Esophagus squamous epithelium (tissue), 4 donors: ENCODE measurements around the gene VMA21.

ENCODE experiments used
- CTCF ChIP-seq, 6 experiments: fragments of 450-650 bp in 4 of 6; fragments of 200-600 bp in 2 of 6; sonication (generic) in 2 of 6; IDR thresholded peaks; one replicate each; pipeline ENCODE4 v1.5.1; 2016 to 2019; ENCODE audit warnings: antibody characterized with exemption in 6 of 6, mild to moderate bottlenecking in 4 of 6, moderate library complexity in 4 of 6
- POLR2A ChIP-seq, 4 donors: fragments of 450-650 bp; IDR thresholded peaks; one replicate each; pipeline ENCODE4 v1.6.1; 2017; ENCODE audit warnings: antibody characterized with exemption in 4 of 4, mild to moderate bottlenecking in 4 of 4, moderate library complexity in 3 of 4

- TF ChIP-seq CTCF (IDR thresholded peaks at IDR 0.05), result peak in 1 of 6 experiments; percentile 25
- TF ChIP-seq POLR2A (IDR thresholded peaks at IDR 0.05), result peak in 3 of 4 donors; percentile 29 to 66 (median 43)
These were observed at the start of gene VMA21 for GRCh38 chrX:151396825-151397740.
